Neural cell (in vitro differentiated cells): ENCODE measurements around the gene NEIL1. TPM values are rescaled to one million over a fixed set of nuclear protein-coding genes. Genes with fewer than 3 reads are reported as not detected.
A peak's percentile ranks its signal among the peaks of the same experiment; 100 is the strongest.
"Not testable (repeated sequence)": the region's sequence is repeated elsewhere in the genome, so short reads cannot be mapped to it uniquely, and the experiment has no call there.

ENCODE experiments used
- H2AFZ ChIP-seq: fragments of 200-600, 300-800 bp; sonication (generic), shearing (Covaris generic); 2 replicates; pipeline ENCODE4 v1.6.0; 2014; ENCODE audit warnings: low read depth, mild to moderate bottlenecking, antibody characterized with exemption, low read length, moderate library complexity
- H3F3A ChIP-seq: fragments of 200-600 bp; shearing (Covaris generic); 2 replicates; pipeline ENCODE4 v1.6.1; 2016; ENCODE audit warnings: mild to moderate bottlenecking, moderate library complexity, mixed read lengths, antibody characterized with exemption, low read length; ENCODE audit not compliant: insufficient read depth, poor library complexity, severe bottlenecking
- H3K27ac ChIP-seq: fragments of 200-600, 300-800 bp; sonication (generic), shearing (Covaris generic); 2 replicates; pipeline ENCODE4 v1.5.1; 2014; ENCODE audit warnings: mild to moderate bottlenecking, low read length, moderate library complexity
- H3K27me3 ChIP-seq: fragments of 300-800, 200-600 bp; sonication (generic), shearing (Covaris generic); 2 replicates; pipeline ENCODE4 v1.6.0; 2014; ENCODE audit warnings: mild to moderate bottlenecking, low read depth, low read length, moderate library complexity; ENCODE audit not compliant: insufficient read depth
- H3K36me3 ChIP-seq: fragments of 300-800, 200-600 bp; sonication (generic), shearing (Covaris generic); 2 replicates; pipeline ENCODE4 v1.5.1; 2014; ENCODE audit warnings: mild to moderate bottlenecking, antibody characterized with exemption, low read length, moderate library complexity; ENCODE audit not compliant: insufficient read depth
- H3K4me2 ChIP-seq: fragments of 300-800, 200-600 bp; sonication (generic), shearing (Covaris generic); 2 replicates; pipeline ENCODE4 v1.6.0; 2014; ENCODE audit warnings: mild to moderate bottlenecking, low read length
- H3K4me3 ChIP-seq: fragments of 300-800, 200-600 bp; sonication (generic), shearing (Covaris generic); 2 replicates; pipeline ENCODE4 v1.5.1; 2014; ENCODE audit warnings: mild to moderate bottlenecking, low read length, moderate library complexity
- H3K79me2 ChIP-seq: fragments of 200-600 bp; shearing (Covaris generic); replicated peaks from 2 replicates; pipeline ENCODE4 v1.6.0; 2014; ENCODE audit warnings: mild to moderate bottlenecking, low read length, moderate library complexity; ENCODE audit not compliant: insufficient read depth
- H3K9ac ChIP-seq: fragments of 300-800, 200-600 bp; sonication (generic), shearing (Covaris generic); 2 replicates; pipeline ENCODE4 v1.6.1; 2016; ENCODE audit warnings: mild to moderate bottlenecking, low read length, mixed read lengths
- H3K9me2 ChIP-seq: fragments of 200-600 bp; shearing (Covaris generic); 2 replicates; pipeline ENCODE4 v1.6.1; 2016; ENCODE audit warnings: mild to moderate bottlenecking, low read length, mixed read lengths; ENCODE audit not compliant: insufficient read depth
- H3K9me3 ChIP-seq: fragments of 200-600, 300-800 bp; sonication (generic), shearing (Covaris generic); 2 replicates; pipeline ENCODE4 v1.6.1; 2016; ENCODE audit warnings: mild to moderate bottlenecking, mixed run types, low read length, moderate library complexity, mixed read lengths
- H4K20me1 ChIP-seq: fragments of 200-600 bp; shearing (Covaris generic); 2 replicates; pipeline ENCODE4 v1.6.1; 2016; ENCODE audit warnings: mild to moderate bottlenecking, mixed run types; ENCODE audit not compliant: insufficient read depth
- CTCF ChIP-seq: fragments of 450-650 bp; IDR thresholded peaks from 2 replicates; pipeline ENCODE4 v1.5.1; 2014; ENCODE audit warnings: antibody characterized with exemption, mild to moderate bottlenecking, moderate library complexity; ENCODE audit not compliant: poor library complexity, severe bottlenecking
- EP300 ChIP-seq: fragments of 450-650 bp; conservative IDR thresholded peaks from 2 replicates; pipeline ENCODE4 v1.6.1; 2014; ENCODE audit warnings: antibody characterized with exemption, mild to moderate bottlenecking, moderate library complexity; ENCODE audit not compliant: poor library complexity, severe bottlenecking
- EZH2 ChIP-seq: fragments of 200-600, 300-800 bp; shearing (Covaris generic), sonication (generic); IDR thresholded peaks from 2 replicates; pipeline ENCODE4 v1.6.1; 2014; ENCODE audit warnings: antibody characterized with exemption, low read length, borderline replicate concordance, mild to moderate bottlenecking; ENCODE audit not compliant: insufficient read depth, poor library complexity, severe bottlenecking
- MXI1 ChIP-seq: fragments of 450-650 bp; conservative IDR thresholded peaks from 2 replicates; pipeline ENCODE4 v1.6.1; 2014; ENCODE audit warnings: antibody characterized with exemption, mild to moderate bottlenecking; ENCODE audit not compliant: poor library complexity, severe bottlenecking
- POLR2AphosphoS5 ChIP-seq: IDR thresholded peaks from 2 replicates; pipeline ENCODE4 v1.6.1; 2012
- RAD21 ChIP-seq: fragments of 450-650 bp; conservative IDR thresholded peaks from 2 replicates; pipeline ENCODE4 v1.6.1; 2014; ENCODE audit warnings: antibody characterized with exemption, mild to moderate bottlenecking, moderate library complexity
- REST ChIP-seq: IDR thresholded peaks from 2 replicates; pipeline ENCODE4 v1.6.1; 2012; ENCODE audit warnings: borderline replicate concordance
- SMC3 ChIP-seq: fragments of 450-650 bp; conservative IDR thresholded peaks from 2 replicates; pipeline ENCODE4 v1.6.1; 2014; ENCODE audit warnings: antibody characterized with exemption, mild to moderate bottlenecking, moderate library complexity; ENCODE audit not compliant: poor library complexity
- TAF1 ChIP-seq: IDR thresholded peaks from 2 replicates; pipeline ENCODE4 v1.6.1; 2012; ENCODE audit warnings: low read depth
- polyA plus RNA-seq: library from polyadenylated mRNA; depleted of rRNA; stranded (reverse); fragments of >200 nt; gene quantifications from 2 replicates; pipeline ENCODE4 v1.2.3, GENCODE V29; 2014

Gene NEIL1
- polyA plus RNA-seq, 1 donor from 2014 or later: 18.6 TPM

- Histone ChIP-seq H2AFZ (no peak overlapping the region), H3K4me2 (no peak overlapping the region), H3K79me2 (no peaks in the 10 kb centered on the region), H3F3A (no peaks in the 10 kb centered on the region), H3K9me2 (no peaks in the 10 kb centered on the region), H3K4me3 (no peak overlapping the region), H3K27me3 (peaks cover 6% of the 10 kb centered on the region), H3K36me3 (no peaks in the 10 kb centered on the region), H3K9me3 (no peaks in the 10 kb centered on the region), H3K27ac (no peak overlapping the region), H3K9ac (no peak overlapping the region), H4K20me1 (no peaks in the 10 kb centered on the region)
- no peak for TF ChIP-seq TAF1
- TF ChIP-seq SMC3: no peak
- TF ChIP-seq REST: no peak
- no peak for TF ChIP-seq CTCF
- no peak for TF ChIP-seq EZH2
- no peak for TF ChIP-seq MXI1
- TF ChIP-seq POLR2AphosphoS5: no peak
Measured at GRCh38 chr15:75342221-75342620, 4.6 kb upstream of the NEIL1 start.

DNA sequence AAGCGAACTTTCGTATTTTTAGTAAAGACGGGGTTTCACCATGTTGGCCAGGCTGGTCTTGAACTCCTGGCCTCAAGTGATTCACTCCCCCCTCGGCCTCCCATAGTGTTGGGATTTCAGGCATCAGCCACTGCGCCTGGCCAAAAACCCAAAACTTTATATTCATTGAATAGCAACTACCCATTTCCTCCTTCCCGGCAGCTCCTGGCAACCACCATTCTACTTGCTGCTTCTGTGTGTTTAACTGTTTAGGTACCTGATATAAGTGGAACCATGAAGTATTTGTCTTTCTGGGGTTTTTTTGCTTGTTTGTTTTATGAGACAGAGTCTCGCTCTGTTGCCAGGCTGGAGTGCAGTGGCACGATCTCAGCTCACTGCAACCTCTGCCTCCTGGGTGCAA, 2.9 kb upstream of the NEIL1 start:
- not testable (repeated sequence) for H4K20me1 ChIP-seq, H3K79me2 ChIP-seq, H3F3A ChIP-seq, H3K4me3 ChIP-seq, H3K9ac ChIP-seq, H3K4me2 ChIP-seq, H3K27ac ChIP-seq, H2AFZ ChIP-seq, H3K9me2 ChIP-seq, H3K9me3 ChIP-seq, H3K36me3 ChIP-seq
- peaks cover 22% of the 10 kb centered on the region for H3K27me3 ChIP-seq

- Histone ChIP-seq H4K20me1 (no peaks in the 10 kb centered on the region), H3K9ac (peak overlapping the region; percentile 62), H3K9me2 (no peaks in the 10 kb centered on the region), H2AFZ (peak overlapping the region; percentile 56), H3K27ac (no peak overlapping the region), H3K4me2 (peak overlapping the region; percentile 68), H3K27me3 (peaks cover 25% of the 10 kb centered on the region), H3K36me3 (no peaks in the 10 kb centered on the region), H3K79me2 (no peaks in the 10 kb centered on the region), H3K4me3 (peak overlapping the region; percentile 81), H3F3A (no peaks in the 10 kb centered on the region), H3K9me3 (no peaks in the 10 kb centered on the region)
- peak; percentile 22 for TF ChIP-seq MXI1
- peak; percentile 15 for TF ChIP-seq POLR2AphosphoS5
- no peak for TF ChIP-seq EP300
- TF ChIP-seq EZH2: no peak
- TF ChIP-seq CTCF: peak; percentile 7
- no peak for TF ChIP-seq SMC3
- no peak for TF ChIP-seq RAD21
- no peak for TF ChIP-seq REST
- no peak for TF ChIP-seq TAF1
Measured at GRCh38 chr15:75347222-75348033, 589 bp downstream of the NEIL1 start.
